Keratinocyte (primary cell): Measurements from ENCODE around the gene DIPK1B. TPM values are rescaled to one million over a fixed set of nuclear protein-coding genes. Genes with fewer than 3 reads are reported as not detected.

Experiments used
- DNase-seq: peaks from one replicate; pipeline ENCODE4 v3.0.0-alpha.2; 2011; ENCODE audit warnings: low read depth, missing footprints, low spot score
- FAIRE-seq: peaks from 2 replicates; lab custom pipeline; 2011; peaks lifted over from hg19 to GRCh38; lab: Jason Lieb, UNC
- H2AFZ ChIP-seq: 2 replicates; pipeline ENCODE4 v1.6.0; 2012; ENCODE audit warnings: low read length, control low read depth, inconsistent platforms; ENCODE audit not compliant: control insufficient read depth
- H3K27ac ChIP-seq: 2 replicates; pipeline ENCODE4 v1.5.1; 2011; ENCODE audit warnings: low read length; ENCODE audit not compliant: control insufficient read depth, insufficient read depth
- H3K27me3 ChIP-seq: 3 replicates; pipeline ENCODE4 v1.6.0; 2011; ENCODE audit warnings: low read length; ENCODE audit not compliant: control insufficient read depth, insufficient read depth; ENCODE audit errors: extremely low read depth
- H3K36me3 ChIP-seq, 2 experiments: 2 replicates in 1 of 2; 3 replicates in 1 of 2; pipeline ENCODE4 v1.5.1; 2011; ENCODE audit warnings: low read length in 2 of 2, mild to moderate bottlenecking in 1 of 2; ENCODE audit not compliant: control insufficient read depth in 2 of 2, insufficient read depth in 2 of 2; ENCODE audit errors: extremely low read depth in 1 of 2
- H3K4me1 ChIP-seq: 3 replicates; pipeline ENCODE4 v1.5.1; 2011; ENCODE audit warnings: low read length; ENCODE audit not compliant: control insufficient read depth, insufficient read depth; ENCODE audit errors: extremely low read depth
- H3K4me2 ChIP-seq: 3 replicates; pipeline ENCODE4 v1.6.0; 2011; ENCODE audit warnings: low read depth, low read length; ENCODE audit not compliant: control insufficient read depth, insufficient read depth; ENCODE audit errors: extremely low read depth
- H3K4me3 ChIP-seq, 3 experiments: fragments of 200-600 bp in 1 of 3; sonication (generic) in 1 of 3; 2 replicates in 2 of 3; 3 replicates in 1 of 3; pipeline ENCODE4 v1.5.1; 2011 to 2016; ENCODE audit warnings: low read length in 3 of 3, mild to moderate bottlenecking in 3 of 3, control low read depth in 2 of 3, inconsistent platforms in 1 of 3, low read depth in 1 of 3, mixed read lengths in 1 of 3, mixed run types in 1 of 3, moderate library complexity in 1 of 3; ENCODE audit not compliant: control insufficient read depth in 2 of 3, insufficient read depth in 2 of 3; ENCODE audit errors: extremely low read depth in 1 of 3
- H3K79me2 ChIP-seq: 2 replicates; pipeline ENCODE4 v1.6.0; 2012; ENCODE audit warnings: low read length; ENCODE audit not compliant: control insufficient read depth, insufficient read depth
- H3K9ac ChIP-seq: 3 replicates; pipeline ENCODE4 v1.6.0; 2011; ENCODE audit warnings: low read length; ENCODE audit not compliant: control insufficient read depth, insufficient read depth; ENCODE audit errors: extremely low read depth
- H3K9me1 ChIP-seq: 3 replicates; pipeline ENCODE4 v1.6.0; 2011; ENCODE audit warnings: low read length; ENCODE audit not compliant: control insufficient read depth, insufficient read depth; ENCODE audit errors: extremely low read depth
- H3K9me3 ChIP-seq: 2 replicates; pipeline ENCODE4 v1.5.1; 2012; ENCODE audit warnings: low read depth, low read length; ENCODE audit not compliant: control insufficient read depth
- H4K20me1 ChIP-seq: 3 replicates; pipeline ENCODE4 v1.6.0; 2011; ENCODE audit warnings: low read length; ENCODE audit not compliant: control insufficient read depth, insufficient read depth; ENCODE audit errors: extremely low read depth
- EZH2 ChIP-seq: IDR thresholded peaks from one replicate; pipeline ENCODE4 v1.6.1; 2012; ENCODE audit warnings: inconsistent platforms, mild to moderate bottlenecking, low read length, moderate library complexity
- dilution Hi-C: fragments of 300-500 bp; cut with MboI; formaldehyde crosslinking; loops from one replicate; pipeline ENCODE4 v1.7.0; 2020; ENCODE audit warnings: low sequenced_read_pairs; ENCODE audit not compliant: extremely low pct_ligation_motif_present
- polyA plus RNA-seq, 5 experiments: library from polyadenylated mRNA; depleted of rRNA in 3 of 5; stranded (reverse) in 3 of 5; stranded (forward) in 1 of 5; unstranded in 1 of 5; fragments of >200 nt; gene quantifications; 1 replicate in 1 of 5; 2 replicates in 3 of 5; 3 replicates in 1 of 5; pipeline versions ENCODE4 v1.2.1 to v1.2.3, GENCODE V29; 2011 to 2012; ENCODE audit warnings: missing spikeins in 2 of 5, low read depth in 1 of 5, low replicate concordance in 1 of 5
- TF ChIP-seq, protein P1 (sequence below), 3 experiments: IDR thresholded peaks in 1 of 3; conservative IDR thresholded peaks in 1 of 3; optimal IDR thresholded peaks in 1 of 3; 2 replicates in 2 of 3; 3 replicates in 1 of 3; pipeline versions ENCODE3 to v1.5.1; 2011; ENCODE audit warnings: low read length in 3 of 3, mild to moderate bottlenecking in 3 of 3, moderate library complexity in 2 of 3, control low read depth in 1 of 3, inconsistent platforms in 1 of 3; ENCODE audit not compliant: insufficient read depth in 2 of 3; ENCODE audit errors: extremely low read depth in 1 of 3

DIPK1B gene
- polyA plus RNA-seq, 1 donor (not counting 4 experiments of a cell fraction or from before 2014, with no cell fraction given): not detected

DNA sequence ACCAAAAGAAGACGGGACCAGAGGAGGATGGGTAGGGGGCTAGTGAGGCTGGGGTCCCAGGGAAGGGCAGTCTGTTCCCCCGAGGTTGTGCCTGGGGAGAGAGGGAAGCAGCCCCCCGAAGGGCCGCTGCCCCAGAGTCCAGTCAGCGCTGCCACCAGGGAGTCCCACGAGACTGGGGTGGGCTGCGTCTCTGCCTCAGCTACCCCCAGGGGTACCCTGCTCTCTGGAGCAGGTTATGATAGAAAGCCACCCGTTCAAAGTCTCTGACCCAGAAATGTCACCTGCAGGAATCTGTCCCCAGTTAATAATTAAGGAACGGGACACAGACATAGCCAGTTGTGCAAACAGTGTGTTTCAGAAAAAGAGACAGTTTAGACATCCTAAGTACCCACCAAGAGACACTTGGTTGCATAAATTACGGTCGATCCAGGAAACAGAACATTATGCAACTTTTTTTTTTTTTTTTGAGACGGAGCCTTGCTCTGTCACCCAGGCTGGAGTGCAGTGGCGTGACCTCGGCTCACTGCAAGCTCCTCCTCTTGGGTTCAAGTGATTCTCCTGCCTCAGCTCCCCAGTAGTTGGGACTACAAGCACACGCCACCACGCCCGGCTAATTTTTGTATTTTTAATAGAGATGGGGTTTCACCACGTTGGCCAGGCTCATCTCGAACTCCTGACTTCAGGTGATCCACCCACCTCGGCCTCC is 14.4 kb upstream of the DIPK1B start:
- DNase-seq: no peak
- Histone ChIP-seq H3K27ac (no peak overlapping the region), H2AFZ (no peak overlapping the region), H3K9ac (no peak overlapping the region), H3K4me1 (peaks cover 17% of the 10 kb centered on the region), H3K4me2 (no peak overlapping the region), H3K79me2 (no peaks in the 10 kb centered on the region), H3K9me1 (no peaks in the 10 kb centered on the region), H3K4me3 (no peak overlapping the region), H3K27me3 (peaks cover 24% of the 10 kb centered on the region), H4K20me1 (peaks cover 5% of the 10 kb centered on the region), H3K9me3 (no peaks in the 10 kb centered on the region), H3K36me3 (no peaks in the 10 kb centered on the region)
- FAIRE-seq: no peak
- dilution Hi-C loops: no loop called here
- TF ChIP-seq, protein P1, sequence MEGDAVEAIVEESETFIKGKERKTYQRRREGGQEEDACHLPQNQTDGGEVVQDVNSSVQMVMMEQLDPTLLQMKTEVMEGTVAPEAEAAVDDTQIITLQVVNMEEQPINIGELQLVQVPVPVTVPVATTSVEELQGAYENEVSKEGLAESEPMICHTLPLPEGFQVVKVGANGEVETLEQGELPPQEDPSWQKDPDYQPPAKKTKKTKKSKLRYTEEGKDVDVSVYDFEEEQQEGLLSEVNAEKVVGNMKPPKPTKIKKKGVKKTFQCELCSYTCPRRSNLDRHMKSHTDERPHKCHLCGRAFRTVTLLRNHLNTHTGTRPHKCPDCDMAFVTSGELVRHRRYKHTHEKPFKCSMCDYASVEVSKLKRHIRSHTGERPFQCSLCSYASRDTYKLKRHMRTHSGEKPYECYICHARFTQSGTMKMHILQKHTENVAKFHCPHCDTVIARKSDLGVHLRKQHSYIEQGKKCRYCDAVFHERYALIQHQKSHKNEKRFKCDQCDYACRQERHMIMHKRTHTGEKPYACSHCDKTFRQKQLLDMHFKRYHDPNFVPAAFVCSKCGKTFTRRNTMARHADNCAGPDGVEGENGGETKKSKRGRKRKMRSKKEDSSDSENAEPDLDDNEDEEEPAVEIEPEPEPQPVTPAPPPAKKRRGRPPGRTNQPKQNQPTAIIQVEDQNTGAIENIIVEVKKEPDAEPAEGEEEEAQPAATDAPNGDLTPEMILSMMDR (optimal IDR thresholded peaks at IDR 0.05 in 1 of 3, IDR thresholded peaks at IDR 0.05 in 1 of 3, conservative IDR thresholded peaks at IDR 0.05 in 1 of 3; ENCODE audit: extremely low read depth in 1 of 3, insufficient read depth in 2 of 3, low read length in 3 of 3): no peak
- no peak for TF ChIP-seq EZH2

DNA sequence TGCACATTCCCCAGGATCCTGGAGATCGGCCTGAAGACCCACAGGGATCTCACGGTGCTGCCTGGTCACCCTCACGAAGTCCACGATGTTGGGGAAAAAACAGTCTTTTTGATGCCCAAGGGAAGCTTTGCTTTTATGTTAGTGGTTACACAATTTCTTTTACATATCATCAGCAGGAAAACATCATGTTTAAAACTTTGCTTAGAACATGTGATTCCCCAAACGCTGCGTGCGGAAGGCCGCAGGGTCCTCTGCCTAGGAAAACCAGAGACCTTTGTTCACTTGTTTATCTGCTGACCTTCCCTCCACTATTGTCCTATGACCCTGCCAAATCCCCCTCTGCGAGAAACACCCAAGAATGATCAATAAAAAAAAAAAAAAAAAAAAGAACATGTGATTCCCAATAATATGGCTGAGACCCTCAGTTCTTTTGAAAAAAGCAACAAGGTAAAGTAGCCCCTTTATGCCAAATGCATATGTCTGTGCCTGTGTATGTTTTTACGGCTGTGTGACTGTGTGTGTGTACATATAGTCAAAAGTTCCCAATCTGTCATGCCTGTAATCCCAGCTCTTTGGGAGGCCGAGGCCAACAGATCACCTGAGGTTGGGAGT is 13.6 kb upstream of the DIPK1B start:
- H3K9me3 ChIP-seq: no peaks in the 10 kb centered on the region
- TF ChIP-seq, protein P1 (optimal IDR thresholded peaks at IDR 0.05 in 1 of 3, IDR thresholded peaks at IDR 0.05 in 1 of 3, conservative IDR thresholded peaks at IDR 0.05 in 1 of 3; ENCODE audit: extremely low read depth in 1 of 3, insufficient read depth in 2 of 3, low read length in 3 of 3): no peak
- no peak for TF ChIP-seq EZH2
- DNase-seq: no peak
- H2AFZ ChIP-seq: no peak overlapping the region
- no peak overlapping the region for H3K9ac ChIP-seq
- no peaks in the 10 kb centered on the region for H3K36me3 ChIP-seq
- H3K27me3 ChIP-seq: peaks cover 27% of the 10 kb centered on the region
- no peaks in the 10 kb centered on the region for H3K9me1 ChIP-seq
- no peaks in the 10 kb centered on the region for H3K79me2 ChIP-seq
- dilution Hi-C loops: no loop called here
- H3K4me3 ChIP-seq: no peak overlapping the region
- H3K4me1 ChIP-seq: peaks cover 9% of the 10 kb centered on the region
- no peak for FAIRE-seq
- H4K20me1 ChIP-seq: peaks cover 3% of the 10 kb centered on the region
- H3K27ac ChIP-seq: no peak overlapping the region
- no peak overlapping the region for H3K4me2 ChIP-seq
